Lower leg skin (tissue), 4 donors: ENCODE results near the gene NBL1. TPM values are rescaled to one million over a fixed set of nuclear protein-coding genes. Genes with fewer than 3 reads are reported as not detected.

ENCODE experiments used
- DNase-seq, 2 donors: peaks; one replicate each; pipeline ENCODE4 v3.0.0-alpha.2; 2019; ENCODE audit warnings: low spot score in 2 of 2
- H3K4me3 ChIP-seq: fragments of 200-600 bp; sonication (generic); 2 replicates; pipeline ENCODE4 v1.5.1; 2017; ENCODE audit warnings: mild to moderate bottlenecking, low read depth; ENCODE audit not compliant: poor library complexity, severe bottlenecking
- CTCF ChIP-seq, 3 donors: fragments of 450-650 bp; IDR thresholded peaks; one replicate each; pipeline ENCODE4 v1.5.1; 2016; ENCODE audit warnings: antibody characterized with exemption in 3 of 3, mild to moderate bottlenecking in 3 of 3, moderate library complexity in 2 of 3
- POLR2A ChIP-seq, 2 donors: fragments of 450-650 bp; IDR thresholded peaks; one replicate each; pipeline ENCODE4 v1.6.1; 2016 to 2017; ENCODE audit warnings: antibody characterized with exemption in 2 of 2, mild to moderate bottlenecking in 1 of 2, moderate library complexity in 1 of 2
- WGBS, 2 donors: methylation state at CpG; one replicate each; pipeline ENCODE4 v1.1.5; 2018; 5-methylcytosine and 5-hydroxymethylcytosine counted together
- intact Hi-C: fragments of 100-400 bp; cut with DNase I; formaldehyde crosslinking; loops from one replicate; pipeline ENCODE4 v1.15.0; 2023; ENCODE audit warnings: low total_unique reads
- total RNA-seq, 4 donors: library from RNA; depleted of rRNA; stranded (reverse); fragments of >200 nt; gene quantifications; one replicate each; pipeline ENCODE4 v1.1.0, GENCODE V29; 2016

NBL1 gene
- total RNA-seq, 4 donors from 2014 or later: 147 to 230 (median 210) TPM

- intact Hi-C loops: no loop called here
- H3K4me3 ChIP-seq: no peak overlapping the region
- no peak for TF ChIP-seq POLR2A (IDR thresholded peaks at IDR 0.05)
- no peak for TF ChIP-seq CTCF (IDR thresholded peaks at IDR 0.05)
- 10 to 13% methylated on average over 9 of the region's 9 CpGs for WGBS, 2 donors
- no peak for DNase-seq
Measured at GRCh38 chr1:19661721-19662228, 17.7 kb downstream of the NBL1 start.

DNA sequence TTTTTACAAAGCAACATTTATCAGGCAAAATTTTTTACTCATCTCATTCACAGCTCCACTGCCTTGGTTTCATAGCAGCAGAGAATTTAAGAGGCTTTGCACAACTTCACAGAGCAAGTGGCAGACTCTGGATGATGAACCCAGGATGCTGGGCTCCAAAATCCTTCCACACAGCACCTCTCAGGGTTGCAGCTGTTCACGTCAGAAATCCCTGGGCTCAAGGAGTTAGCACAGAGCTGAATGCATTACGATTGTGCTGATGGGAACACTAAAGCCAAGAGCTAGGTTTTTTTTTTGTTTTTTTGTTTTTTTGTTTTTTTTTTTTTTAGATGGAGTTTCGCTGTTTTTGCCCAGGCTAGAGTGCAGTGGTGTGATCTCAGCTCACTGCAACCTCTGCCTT, 18.2 kb downstream of the NBL1 start:
- TF ChIP-seq CTCF (IDR thresholded peaks at IDR 0.05): no peak
- no peak for TF ChIP-seq POLR2A (IDR thresholded peaks at IDR 0.05)
- no peak overlapping the region for H3K4me3 ChIP-seq
- WGBS, 2 donors: 46 to 58% methylated on average over 3 of the region's 3 CpGs
- intact Hi-C loops: no loop called here
- no peak for DNase-seq

DNA sequence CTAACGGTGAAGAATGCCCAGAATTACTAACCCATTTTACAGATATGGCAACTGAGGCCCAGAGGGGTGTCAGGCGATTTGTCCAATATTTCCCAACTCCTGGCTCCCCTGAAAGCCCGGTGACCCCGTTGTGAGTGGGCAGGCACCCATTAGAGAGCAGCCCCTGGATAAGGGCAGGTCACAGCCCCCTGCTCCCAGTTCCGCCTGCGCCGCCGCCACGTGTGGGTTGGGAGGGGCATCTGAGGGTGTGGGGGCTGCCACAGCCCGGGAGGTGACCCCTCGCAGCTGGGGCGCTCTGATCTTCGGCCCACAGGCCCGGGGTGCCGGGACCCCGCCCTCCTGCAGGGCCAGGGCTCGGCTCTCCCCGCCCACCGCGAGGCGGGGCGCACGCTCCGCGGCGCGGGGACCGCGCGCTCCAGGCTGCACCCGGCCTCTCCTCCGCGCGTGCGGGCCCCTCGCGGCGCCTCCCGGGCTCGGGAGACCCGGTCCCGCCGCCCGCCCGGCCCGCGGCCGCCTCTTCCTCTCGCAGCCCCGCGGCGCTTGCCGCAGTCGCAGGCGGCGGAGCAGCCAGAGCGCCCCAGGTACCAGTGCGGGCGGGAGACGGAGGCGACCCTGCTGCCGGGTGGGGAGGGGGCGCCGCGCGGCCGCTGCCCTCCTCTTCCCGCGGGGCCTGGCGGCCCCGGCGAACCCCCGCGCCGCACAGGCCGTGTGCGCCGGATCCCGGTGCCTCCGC, 20.5 kb downstream of the NBL1 start, which contains the start of gene HTR6:
TSS of gene HTR6 (plus strand) at position 423 of the 733 bp plus-strand sequence. CDS start 879 bp downstream, outside the sequence.
- H3K4me3 ChIP-seq: no peak within 1 kb of the TSS
- intact Hi-C loops: no loop called here
- TF ChIP-seq CTCF (IDR thresholded peaks at IDR 0.05) (no peak), POLR2A (IDR thresholded peaks at IDR 0.05) (no peak)
- DNase-seq: no peak
- WGBS, 2 donors: 10 to 26% methylated on average over 5 to 16 of the region's 80 CpGs

DNA sequence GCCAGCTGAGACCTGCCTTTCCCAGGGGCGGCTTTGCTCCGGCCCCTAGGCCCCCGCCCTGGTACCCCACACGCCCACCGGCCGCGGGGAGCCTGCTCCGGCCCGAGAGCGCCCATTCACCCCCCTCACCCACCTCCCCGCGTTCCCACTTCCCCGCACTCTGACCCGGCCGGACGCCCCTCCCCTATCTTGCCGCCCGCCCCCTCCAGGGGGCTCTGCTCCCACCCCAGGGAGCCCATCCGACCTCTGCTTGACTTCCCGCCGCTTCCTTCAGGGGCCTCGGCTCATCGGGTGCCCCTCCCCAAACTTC, 21.0 kb downstream of the NBL1 start:
- DNase-seq: no peak
- H3K4me3 ChIP-seq: no peak overlapping the region
- WGBS, 2 donors: 0 to 1% methylated on average over 16 to 19 of the region's 23 CpGs
- no peak for TF ChIP-seq CTCF (IDR thresholded peaks at IDR 0.05)
- TF ChIP-seq POLR2A (IDR thresholded peaks at IDR 0.05): no peak
- intact Hi-C loops: no loop called here

DNA sequence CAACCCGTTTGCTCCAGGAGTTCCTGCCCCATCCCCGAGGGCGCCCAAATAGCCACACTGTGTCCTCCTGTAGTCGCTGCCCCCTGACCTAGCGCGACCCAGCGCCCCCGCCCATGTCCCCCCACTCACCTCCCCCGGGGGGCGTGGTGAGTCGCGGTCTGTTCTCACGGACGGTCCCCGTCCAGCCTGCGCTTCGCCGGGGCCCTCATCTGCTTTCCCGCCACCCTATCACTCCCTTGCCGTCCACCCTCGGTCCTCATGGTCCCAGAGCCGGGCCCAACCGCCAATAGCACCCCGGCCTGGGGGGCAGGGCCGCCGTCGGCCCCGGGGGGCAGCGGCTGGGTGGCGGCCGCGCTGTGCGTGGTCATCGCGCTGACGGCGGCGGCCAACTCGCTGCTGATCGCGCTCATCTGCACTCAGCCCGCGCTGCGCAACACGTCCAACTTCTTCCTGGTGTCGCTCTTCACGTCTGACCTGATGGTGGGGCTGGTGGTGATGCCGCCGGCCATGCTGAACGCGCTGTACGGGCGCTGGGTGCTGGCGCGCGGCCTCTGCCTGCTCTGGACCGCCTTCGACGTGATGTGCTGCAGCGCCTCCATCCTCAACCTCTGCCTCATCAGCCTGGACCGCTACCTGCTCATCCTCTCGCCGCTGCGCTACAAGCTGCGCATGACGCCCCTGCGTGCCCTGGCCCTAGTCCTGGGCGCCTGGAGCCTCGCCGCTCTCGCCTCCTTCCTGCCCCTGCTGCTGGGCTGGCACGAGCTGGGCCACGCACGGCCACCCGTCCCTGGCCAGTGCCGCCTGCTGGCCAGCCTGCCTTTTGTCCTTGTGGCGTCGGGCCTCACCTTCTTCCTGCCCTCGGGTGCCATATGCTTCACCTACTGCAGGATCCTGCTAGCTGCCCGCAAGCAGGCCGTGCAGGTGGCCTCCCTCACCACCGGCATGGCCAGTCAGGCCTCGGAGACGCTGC, 21.7 kb downstream of the NBL1 start:
- intact Hi-C loops: no loop called here
- no peak for DNase-seq
- H3K4me3 ChIP-seq: no peak overlapping the region
- WGBS, 2 donors: 19 to 24% methylated on average over 23 to 55 of the region's 84 CpGs
- TF ChIP-seq POLR2A (IDR thresholded peaks at IDR 0.05) (no peak), CTCF (IDR thresholded peaks at IDR 0.05) (no peak)
